ENCODE measurements around the gene ACE2.

Gene ACE2

DNA sequence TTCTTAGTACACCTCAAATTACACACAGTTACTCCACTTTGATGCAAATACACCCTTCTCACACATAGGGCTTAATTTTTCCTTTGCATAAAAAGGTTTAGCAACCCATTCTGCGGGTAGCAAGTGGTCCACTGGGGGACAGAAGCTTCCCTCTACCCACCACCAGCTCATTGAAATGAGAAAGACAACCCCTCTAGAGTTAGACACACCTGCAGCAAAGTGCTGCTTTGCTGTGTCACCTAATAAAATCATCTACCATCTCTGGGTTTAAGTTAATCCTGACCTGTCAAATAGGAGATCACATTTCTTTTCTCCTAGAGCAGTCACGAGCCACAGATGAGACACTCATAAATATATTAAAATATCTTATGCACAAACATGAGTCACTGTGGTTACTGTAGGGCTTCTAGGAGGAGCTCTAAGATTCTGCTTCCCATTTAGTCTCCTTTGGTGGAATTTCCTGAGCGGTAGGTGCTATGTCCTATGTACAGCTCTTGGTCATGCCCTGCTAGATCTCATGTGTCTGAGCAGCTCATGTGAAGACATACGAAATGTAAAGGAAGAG lies 88.3 kb downstream of the ACE2 start:
- no peak for DNase-seq

DNA sequence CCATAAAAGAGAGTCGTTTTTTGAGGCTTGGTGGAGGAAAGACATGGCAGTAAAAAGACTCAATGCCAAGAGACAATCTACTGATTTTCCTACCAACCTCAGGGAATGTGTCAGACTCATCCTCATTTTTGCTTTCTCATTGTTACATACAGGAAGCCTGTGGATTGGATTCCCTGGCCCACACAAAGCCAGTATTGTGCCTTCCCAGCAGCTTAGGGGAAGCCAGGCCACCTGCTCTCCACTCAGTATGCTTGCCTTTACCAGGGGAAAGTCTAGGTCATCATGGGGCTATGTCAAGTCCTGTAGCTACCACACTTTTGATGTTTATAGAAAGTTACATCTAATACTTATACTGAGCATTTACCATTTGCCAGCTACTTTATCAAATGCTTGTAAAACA lies 89.2 kb downstream of the ACE2 start:
- peak in 13 of 58 donors; percentile 0 to 14 (median 1) for DNase-seq
